CD8-positive, alpha-beta memory T cell (primary cell): Measurements from ENCODE around the gene RPL32. TPM values are rescaled to one million over a fixed set of nuclear protein-coding genes. Genes with fewer than 3 reads are reported as not detected.
"Not testable (repeated sequence)": the region's sequence is repeated elsewhere in the genome, so short reads cannot be mapped to it uniquely, and the experiment has no call there.

ENCODE experiments used
- CTCF ChIA-PET: fragments of 350-600 bp; sonication (Branson Sonifier 250); formaldehyde crosslinking; loops from one replicate; lab custom pipeline; 2021; ENCODE audit warnings: antibody characterized with exemption; lab: Charles Lee
- POLR2A ChIA-PET: fragments of 350-600 bp; sonication (Branson Sonifier 250); formaldehyde crosslinking; loops from one replicate; lab custom pipeline; 2021; ENCODE audit warnings: antibody characterized with exemption; lab: Charles Lee
- DNase-seq, 5 donors: peaks; one replicate each; pipeline versions ENCODE4 v3.0.0 to v3.0.0-alpha.2; 2020 to 2022; ENCODE audit warnings: mixed read lengths in 1 of 5
- H3K27ac ChIP-seq: one replicate; pipeline ENCODE4 v1.7.0; 2013; ENCODE audit warnings: low read depth, mild to moderate bottlenecking, low read length, moderate library complexity
- H3K27me3 ChIP-seq: 2 replicates; pipeline ENCODE4 v1.7.0; 2013; ENCODE audit warnings: low read length, mild to moderate bottlenecking; ENCODE audit not compliant: insufficient read depth, poor library complexity, severe bottlenecking
- H3K36me3 ChIP-seq: 2 replicates; pipeline ENCODE4 v1.7.0; 2013; ENCODE audit warnings: mild to moderate bottlenecking, low read length, moderate library complexity; ENCODE audit not compliant: insufficient read depth
- H3K4me1 ChIP-seq: 2 replicates; pipeline ENCODE4 v1.7.0; 2013; ENCODE audit warnings: mild to moderate bottlenecking, low read length, moderate library complexity; ENCODE audit not compliant: insufficient read depth
- H3K4me3 ChIP-seq: 2 replicates; pipeline ENCODE4 v1.7.0; 2013; ENCODE audit warnings: mild to moderate bottlenecking, low read length
- H3K9me3 ChIP-seq: 2 replicates; pipeline ENCODE4 v1.7.0; 2013; ENCODE audit warnings: mild to moderate bottlenecking, low read length
- H3K27ac Mint-ChIP-seq, 8 donors: one replicate each; pipeline ENCODE4 v1.8.0; 2020 to 2021; ENCODE audit warnings: mixed read lengths in 8 of 8, mild to moderate bottlenecking in 6 of 8, inconsistent platforms in 3 of 8, moderate library complexity in 3 of 8
- H3K27me3 Mint-ChIP-seq, 2 donors: one replicate each; pipeline ENCODE4 v1.8.0; 2020 to 2021; ENCODE audit warnings: mixed read lengths in 2 of 2, mild to moderate bottlenecking in 1 of 2, moderate library complexity in 1 of 2
- H3K36me3 Mint-ChIP-seq, 3 donors: one replicate each; pipeline ENCODE4 v1.8.0; 2020 to 2021; ENCODE audit warnings: mixed read lengths in 3 of 3, inconsistent platforms in 1 of 3, mild to moderate bottlenecking in 1 of 3
- H3K4me1 Mint-ChIP-seq, 3 donors: one replicate each; pipeline ENCODE4 v1.8.0; 2020 to 2021; ENCODE audit warnings: mixed read lengths in 3 of 3, inconsistent platforms in 1 of 3, mild to moderate bottlenecking in 1 of 3
- H3K4me3 Mint-ChIP-seq, 7 donors: one replicate each; pipeline ENCODE4 v1.8.0; 2020 to 2021; ENCODE audit warnings: mixed read lengths in 7 of 7, mild to moderate bottlenecking in 6 of 7, moderate library complexity in 4 of 7, inconsistent platforms in 2 of 7
- H3K9me3 Mint-ChIP-seq, 5 donors: one replicate each; pipeline ENCODE4 v1.8.0; 2020 to 2022; ENCODE audit warnings: mixed read lengths in 5 of 5, mild to moderate bottlenecking in 3 of 5, moderate library complexity in 2 of 5, inconsistent platforms in 1 of 5
- polyA plus RNA-seq: library from polyadenylated mRNA; unstranded; fragments of 300-500 nt; fragmentation: Illumina TruSeq; gene quantifications from one replicate; pipeline ENCODE4 v1.2.3, GENCODE V29; 2021
- total RNA-seq, 2 experiments: library from RNA; stranded (reverse); gene quantifications; one replicate each; pipeline ENCODE4 v1.2.3, GENCODE V29; 2021

Gene RPL32
- total and polyA plus RNA-seq, 3 experiments from 2014 or later, result 2,528 to 2,743 (median 2,642) TPM

DNA sequence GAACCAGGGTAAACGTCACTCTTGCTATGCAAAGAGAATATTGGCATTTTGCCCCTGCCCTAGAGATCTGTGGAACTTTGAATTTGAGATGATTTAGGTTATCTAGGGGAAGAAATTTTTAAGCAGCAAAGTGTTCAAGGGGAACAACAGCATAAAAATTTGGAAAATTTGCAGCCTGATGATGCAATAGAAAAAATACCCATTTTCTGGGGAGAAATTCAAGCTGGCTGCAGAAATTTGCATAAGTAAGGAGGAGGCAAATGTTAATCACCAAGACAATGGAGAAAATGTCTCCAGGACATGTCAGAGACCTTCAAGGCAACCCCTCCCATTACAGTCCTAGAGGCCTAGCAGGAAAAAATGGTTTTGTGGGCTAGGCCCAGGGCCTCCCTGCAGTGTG, 4.4 kb upstream of the RPL32 start:
- peaks cover 7% of the 10 kb centered on the region for H3K4me1 ChIP-seq
- H3K9me3 Mint-ChIP-seq, result no peaks in the 10 kb centered on the region
- no peaks in the 10 kb centered on the region for H3K27me3 ChIP-seq
- H3K36me3 ChIP-seq, result no peaks in the 10 kb centered on the region
- peaks cover 4 to 8% (median 7%) of the 10 kb centered on the region in 3 donors for H3K4me1 Mint-ChIP-seq
- H3K4me3 Mint-ChIP-seq, result no peak overlapping the region
- ChIA-PET POLR2A (no interaction called here), CTCF (no interaction called here)
- H3K4me3 ChIP-seq, result no peak overlapping the region
- no peak overlapping the region for H3K27ac Mint-ChIP-seq
- no peaks in the 10 kb centered on the region for H3K9me3 ChIP-seq
- no peak for DNase-seq
- peaks cover under 1 to 1% of the 10 kb centered on the region in 2 donors for H3K27me3 Mint-ChIP-seq
- H3K36me3 Mint-ChIP-seq, result peaks cover 0 to 9% (median 0%) of the 10 kb centered on the region in 3 donors
- no peak overlapping the region for H3K27ac ChIP-seq

DNA sequence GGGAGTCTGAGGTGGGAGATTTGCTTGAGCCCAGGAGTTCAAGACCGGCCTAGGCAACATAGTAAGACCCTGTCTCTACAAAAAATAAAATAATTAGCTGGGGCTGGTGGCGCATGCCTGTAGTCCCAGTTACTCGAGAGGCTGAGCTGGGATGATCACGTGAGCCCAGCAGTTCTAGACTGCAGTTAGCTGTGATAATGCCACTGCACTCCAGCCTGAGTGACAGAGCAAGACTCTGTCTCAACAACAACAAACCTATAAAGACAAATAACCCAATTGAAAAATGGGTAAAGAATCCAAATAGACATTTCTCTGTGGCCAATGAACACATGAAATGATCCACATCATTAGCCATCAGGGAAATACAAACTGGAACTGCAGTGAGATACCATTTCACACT, 1.1 kb upstream of the RPL32 start:
- no peak for DNase-seq
- peaks cover 31 to 41% (median 40%) of the 10 kb centered on the region in 3 donors for H3K4me1 Mint-ChIP-seq
- H3K4me1 ChIP-seq, result peaks cover 39% of the 10 kb centered on the region
- H3K36me3 Mint-ChIP-seq, result peaks cover 13 to 42% (median 17%) of the 10 kb centered on the region in 3 donors
- POLR2A ChIA-PET, result interaction anchor here (3.1 kb wide), 1 partner anchor 33 kb away, joined by 23 read pairs; no protein-coding TSS in a partner anchor
- no peak overlapping the region for H3K4me3 ChIP-seq
- H3K9me3 ChIP-seq, result no peaks in the 10 kb centered on the region
- H3K27ac Mint-ChIP-seq, result peak overlapping the region in 6 of 8 donors; percentile 98 to 100 (median 100)
- peaks cover 30% of the 10 kb centered on the region for H3K36me3 ChIP-seq
- H3K27me3 ChIP-seq, result no peaks in the 10 kb centered on the region
- no peak overlapping the region for H3K27ac ChIP-seq
- H3K27me3 Mint-ChIP-seq, result peaks cover 0 to 1% of the 10 kb centered on the region in 2 donors
- CTCF ChIA-PET, result interaction anchor here (0.9 to 6.6 kb wide), 14 partner anchors 9 to 206 kb away, joined by 3 to 75 read pairs (median 4); partner anchors contain the start of gene CAND2
- no peaks in the 10 kb centered on the region for H3K9me3 Mint-ChIP-seq
- peak overlapping the region in 2 of 7 donors; percentile 97 for H3K4me3 Mint-ChIP-seq

DNA sequence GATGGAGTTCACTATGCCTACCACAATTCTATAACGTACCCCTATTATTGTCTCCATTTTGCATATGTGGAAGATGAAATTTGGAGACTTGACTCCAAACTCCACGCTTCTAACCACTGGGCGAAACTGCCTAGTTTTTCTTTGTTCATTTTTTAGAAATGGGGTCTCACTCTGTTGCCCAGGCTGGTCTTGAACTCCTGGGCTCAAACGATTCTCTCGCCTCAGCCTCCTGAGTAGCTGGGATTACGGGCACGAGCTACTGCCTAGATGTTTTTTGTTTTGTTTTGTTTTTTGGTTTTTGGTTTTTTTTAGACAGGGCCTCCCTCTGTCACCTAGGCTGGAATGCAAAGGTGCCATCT, 584 bp upstream of the RPL32 start:
- Mint-ChIP-seq H3K4me3 (peak overlapping the region; percentile 94 to 98 (median 97)), H3K4me1 (peaks cover 34 to 46% (median 45%) of the 10 kb centered on the region in 3 donors), H3K27ac (peak overlapping the region; percentile 98 to 100 (median 100)), H3K27me3 (peaks cover 0 to 1% of the 10 kb centered on the region in 2 donors), H3K36me3 (peaks cover 17 to 47% (median 18%) of the 10 kb centered on the region in 3 donors), H3K9me3 (no peaks in the 10 kb centered on the region)
- Histone ChIP-seq H3K4me1 (peaks cover 43% of the 10 kb centered on the region), H3K9me3 (no peaks in the 10 kb centered on the region), H3K27ac (peak overlapping the region; percentile 99), H3K36me3 (peaks cover 36% of the 10 kb centered on the region), H3K4me3 (peak overlapping the region; percentile 69), H3K27me3 (no peaks in the 10 kb centered on the region)
- POLR2A ChIA-PET, result interaction anchor here (0.7 to 3.1 kb wide), 7 partner anchors 27 to 1590 kb away, joined by 3 to 23 read pairs (median 4); partner anchors contain the start of genes CAND2 and RAF1
- DNase-seq, result no peak
- CTCF ChIA-PET, result interaction anchor here (0.8 to 6.6 kb wide), 24 partner anchors 9 to 610 kb away, joined by 3 to 75 read pairs (median 4); partner anchors contain the start of gene CAND2

DNA sequence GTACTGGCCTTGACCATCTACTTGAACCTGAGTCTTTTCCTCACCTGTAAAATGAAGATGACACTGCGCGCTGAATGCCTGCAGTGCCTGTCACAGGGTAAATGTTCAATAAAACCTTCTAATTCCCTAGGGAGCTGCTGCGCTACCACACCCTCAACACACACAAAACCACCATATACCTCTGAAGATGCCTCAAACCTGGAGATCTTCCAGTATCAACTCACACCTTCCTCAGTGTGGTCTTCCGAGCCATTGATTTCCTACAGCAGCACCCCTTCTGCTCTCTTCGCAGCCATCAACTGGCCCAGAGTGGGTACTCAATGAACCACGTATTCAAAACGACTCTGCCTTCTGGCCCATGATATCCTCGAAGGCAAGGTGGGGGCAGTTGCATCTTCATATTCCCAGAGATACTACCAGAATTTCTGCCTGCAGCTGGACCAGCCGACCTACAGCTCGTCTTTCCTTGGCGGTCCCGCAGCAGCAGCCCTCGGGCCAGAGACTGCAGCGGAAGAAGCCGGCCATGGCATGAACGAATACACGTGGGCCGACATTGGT, 695 bp downstream of the RPL32 start:
- peak overlapping the region; percentile 69 for H3K4me3 ChIP-seq
- peaks cover 36 to 54% (median 50%) of the 10 kb centered on the region in 3 donors for H3K4me1 Mint-ChIP-seq

DNA sequence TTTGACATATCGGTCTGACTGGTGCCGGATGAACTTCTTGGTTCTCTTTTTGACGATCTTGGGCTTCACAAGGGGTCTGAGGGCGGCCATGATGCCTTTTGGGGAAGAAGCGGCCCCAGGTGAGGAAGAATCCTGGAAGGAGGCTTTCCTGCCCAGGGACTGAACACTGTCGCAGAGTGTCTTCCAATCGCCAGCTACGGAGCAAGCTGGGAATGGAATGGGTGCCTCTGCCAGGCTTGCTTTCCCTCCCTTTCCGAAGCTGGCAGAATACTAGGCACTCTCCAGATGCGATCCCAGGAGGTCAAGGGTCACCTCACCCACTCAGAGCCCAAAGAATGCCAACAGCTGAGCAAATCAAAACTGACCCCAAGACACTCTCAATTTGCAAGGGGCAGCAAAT, 1.2 kb downstream of the RPL32 start:
- not testable (repeated sequence) for H3K9me3 Mint-ChIP-seq, DNase-seq, H3K27me3 ChIP-seq, H3K27me3 Mint-ChIP-seq, H3K9me3 ChIP-seq
- Histone ChIP-seq H3K4me3 (peak overlapping the region; percentile 69), H3K36me3 (peaks cover 53% of the 10 kb centered on the region), H3K27ac (peak overlapping the region; percentile 99), H3K4me1 (peaks cover 43% of the 10 kb centered on the region)
- POLR2A ChIA-PET, result interaction anchor here (3.1 kb wide), 1 partner anchor 30 kb away, joined by 23 read pairs; no protein-coding TSS in a partner anchor
- CTCF ChIA-PET, result interaction anchor here (1.1 to 6.6 kb wide), 6 partner anchors 17 to 154 kb away, joined by 3 to 75 read pairs (median 8); partner anchors contain the start of gene CAND2
- Mint-ChIP-seq H3K36me3 (peaks cover 17 to 65% (median 22%) of the 10 kb centered on the region in 3 donors), H3K27ac (peak overlapping the region; percentile 95 to 100 (median 100)), H3K4me1 (peaks cover 36 to 55% (median 50%) of the 10 kb centered on the region in 3 donors), H3K4me3 (peak overlapping the region; percentile 94 to 98 (median 97))

More for the DNA sequence above, 695 bp downstream of the RPL32 start:
- Histone ChIP-seq H3K27ac (peak overlapping the region; percentile 99), H3K4me1 (peaks cover 43% of the 10 kb centered on the region), H3K36me3 (peaks cover 48% of the 10 kb centered on the region), H3K9me3 (no peaks in the 10 kb centered on the region), H3K27me3 (no peaks in the 10 kb centered on the region)
- H3K9me3 Mint-ChIP-seq, result no peaks in the 10 kb centered on the region
- peak overlapping the region; percentile 94 to 98 (median 97) for H3K4me3 Mint-ChIP-seq
- ChIA-PET POLR2A (interaction anchor here (0.6 to 3.1 kb wide), 3 partner anchors 31 to 58 kb away, joined by 4 to 23 read pairs (median 5); partner anchors contain the start of gene CAND2), CTCF (interaction anchor here (0.9 to 6.6 kb wide), 15 partner anchors 8 to 612 kb away, joined by 3 to 75 read pairs (median 3); partner anchors contain the start of gene CAND2)
- DNase-seq, result peak in 3 of 5 donors; percentile 34 to 63 (median 36)
- peaks cover 17 to 60% (median 22%) of the 10 kb centered on the region in 3 donors for H3K36me3 Mint-ChIP-seq
- H3K27ac Mint-ChIP-seq, result peak overlapping the region; percentile 98 to 100 (median 100)
- peaks cover 0 to 1% of the 10 kb centered on the region in 2 donors for H3K27me3 Mint-ChIP-seq

- Mint-ChIP-seq H3K36me3 (peaks cover 17 to 73% (median 22%) of the 10 kb centered on the region in 3 donors), H3K4me1 (peaks cover 36 to 55% (median 50%) of the 10 kb centered on the region in 3 donors), H3K27ac (peak overlapping the region; percentile 95 to 100 (median 100)), H3K9me3 (no peaks in the 10 kb centered on the region), H3K4me3 (peak overlapping the region; percentile 94 to 98 (median 97)), H3K27me3 (peaks cover 0 to 1% of the 10 kb centered on the region in 2 donors)
- H3K27ac ChIP-seq, result no peak overlapping the region
- H3K36me3 ChIP-seq, result peaks cover 55% of the 10 kb centered on the region
- DNase-seq, result no peak
- POLR2A ChIA-PET, result no interaction called here
- H3K9me3 ChIP-seq, result no peaks in the 10 kb centered on the region
- H3K4me1 ChIP-seq, result peaks cover 43% of the 10 kb centered on the region
- H3K27me3 ChIP-seq, result no peaks in the 10 kb centered on the region
- CTCF ChIA-PET, result interaction anchor here (1.1 to 6.6 kb wide), 2 partner anchors 29 to 53 kb away, joined by 3 to 75 read pairs; no protein-coding TSS in a partner anchor
- peak overlapping the region; percentile 69 for H3K4me3 ChIP-seq
These were observed 2.0 kb downstream of the RPL32 start for GRCh38 chr3:12839156-12839946.

- peaks cover 55% of the 10 kb centered on the region for H3K36me3 ChIP-seq
- H3K4me3 Mint-ChIP-seq, result peak overlapping the region; percentile 24 to 98 (median 97)
- H3K9me3 Mint-ChIP-seq, result no peaks in the 10 kb centered on the region
- peaks cover 43% of the 10 kb centered on the region for H3K4me1 ChIP-seq
- no peaks in the 10 kb centered on the region for H3K9me3 ChIP-seq
- H3K4me1 Mint-ChIP-seq, result peaks cover 36 to 55% (median 50%) of the 10 kb centered on the region in 3 donors
- peaks cover 0 to 1% of the 10 kb centered on the region in 2 donors for H3K27me3 Mint-ChIP-seq
- no peak overlapping the region for H3K27ac ChIP-seq
- no peak for DNase-seq
- ChIA-PET POLR2A (no interaction called here), CTCF (interaction anchor here (1.0 to 6.6 kb wide), 2 partner anchors 28 to 52 kb away, joined by 3 to 75 read pairs; no protein-coding TSS in a partner anchor)
- peak overlapping the region in 7 of 8 donors; percentile 59 to 100 (median 98) for H3K27ac Mint-ChIP-seq
- peaks cover 17 to 83% (median 22%) of the 10 kb centered on the region in 3 donors for H3K36me3 Mint-ChIP-seq
- no peaks in the 10 kb centered on the region for H3K27me3 ChIP-seq
- no peak overlapping the region for H3K4me3 ChIP-seq
These were observed 3.0 kb downstream of the RPL32 start for GRCh38 chr3:12838179-12838965.
